Measurements from ENCODE around the gene SH2D3C.

SH2D3C gene

GRCh38 chr9:127794001-127794791 lies 15.7 kb upstream of the SH2D3C start:
- Histone ChIP-seq H3K9ac (ENCODE audit: low read depth, low read length) (no peak overlapping the region), H3K9me3 (ENCODE audit: control insufficient read depth, insufficient read depth, low read length) (no peaks in the 10 kb centered on the region), H3K36me3 (ENCODE audit: insufficient read depth, low read length) (peaks cover 14% of the 10 kb centered on the region), H3K4me1 (ENCODE audit: insufficient read depth, low read length) (no peaks in the 10 kb centered on the region)

GRCh38 chr9:127793093-127793708 lies 14.7 kb upstream of the SH2D3C start:
- Histone ChIP-seq H3K4me1 (ENCODE audit: insufficient read depth, low read length) (no peaks in the 10 kb centered on the region), H3K9me3 (ENCODE audit: control insufficient read depth, insufficient read depth, low read length) (no peaks in the 10 kb centered on the region), H3K36me3 (ENCODE audit: insufficient read depth, low read length) (peaks cover 24% of the 10 kb centered on the region), H3K9ac (ENCODE audit: low read depth, low read length) (no peak overlapping the region)

- no peaks in the 10 kb centered on the region for H3K4me1 ChIP-seq (ENCODE audit: insufficient read depth, low read length)
- no peaks in the 10 kb centered on the region for H3K9me3 ChIP-seq (ENCODE audit: control insufficient read depth, insufficient read depth, low read length)
- H3K9ac ChIP-seq (ENCODE audit: low read depth, low read length), result no peak overlapping the region
- H3K36me3 ChIP-seq (ENCODE audit: insufficient read depth, low read length), result peaks cover 30% of the 10 kb centered on the region
Observed at GRCh38 chr9:127792417-127793031, 14.1 kb upstream of the SH2D3C start.

GRCh38 chr9:127791085-127791484 lies 12.6 kb upstream of the SH2D3C start:
- Histone ChIP-seq H3K36me3 (ENCODE audit: insufficient read depth, low read length) (peaks cover 36% of the 10 kb centered on the region), H3K9ac (ENCODE audit: low read depth, low read length) (no peak overlapping the region), H3K9me3 (ENCODE audit: control insufficient read depth, insufficient read depth, low read length) (no peaks in the 10 kb centered on the region), H3K4me1 (ENCODE audit: insufficient read depth, low read length) (0 out of 2 replicates have a peak, but pooled peaks cover 4% of the 10 kb centered on the region)

GRCh38 chr9:127790094-127790855 lies 11.8 kb upstream of the SH2D3C start:
- no peak overlapping the region for H3K9ac ChIP-seq (ENCODE audit: low read depth, low read length)
- no peaks in the 10 kb centered on the region for H3K9me3 ChIP-seq (ENCODE audit: control insufficient read depth, insufficient read depth, low read length)
- H3K36me3 ChIP-seq (ENCODE audit: insufficient read depth, low read length), result peaks cover 36% of the 10 kb centered on the region
- 0 out of 2 replicates have a peak, but pooled peaks cover 4% of the 10 kb centered on the region for H3K4me1 ChIP-seq (ENCODE audit: insufficient read depth, low read length)

GRCh38 chr9:127789179-127789578 lies 10.7 kb upstream of the SH2D3C start:
- H3K4me1 ChIP-seq (ENCODE audit: insufficient read depth, low read length), result 0 out of 2 replicates have a peak, but pooled peaks cover 4% of the 10 kb centered on the region
- H3K9me3 ChIP-seq (ENCODE audit: control insufficient read depth, insufficient read depth, low read length), result no peaks in the 10 kb centered on the region
- H3K36me3 ChIP-seq (ENCODE audit: insufficient read depth, low read length), result peaks cover 36% of the 10 kb centered on the region
- no peak overlapping the region for H3K9ac ChIP-seq (ENCODE audit: low read depth, low read length)

GRCh38 chr9:127788337-127789011 lies 10.0 kb upstream of the SH2D3C start:
- Histone ChIP-seq H3K9me3 (ENCODE audit: control insufficient read depth, insufficient read depth, low read length) (no peaks in the 10 kb centered on the region), H3K4me1 (ENCODE audit: insufficient read depth, low read length) (peaks cover 4% of the 10 kb centered on the region; the same call in 1 of the 2 replicates), H3K36me3 (ENCODE audit: insufficient read depth, low read length) (peaks cover 36% of the 10 kb centered on the region), H3K9ac (ENCODE audit: low read depth, low read length) (no peak overlapping the region)

- H3K9ac ChIP-seq (ENCODE audit: low read depth, low read length), result peak overlapping the region; percentile 76
- peaks cover 36% of the 10 kb centered on the region for H3K36me3 ChIP-seq (ENCODE audit: insufficient read depth, low read length)
- no peaks in the 10 kb centered on the region for H3K9me3 ChIP-seq (ENCODE audit: control insufficient read depth, insufficient read depth, low read length)
- H3K4me1 ChIP-seq (ENCODE audit: insufficient read depth, low read length), result peaks cover 4% of the 10 kb centered on the region; the same call in 1 of the 2 replicates
Observed at GRCh38 chr9:127786773-127787104, 8.3 kb upstream of the SH2D3C start.

- Histone ChIP-seq H3K9ac (ENCODE audit: low read depth, low read length) (peak within 1 kb of the TSS; percentile 76), H3K9me3 (ENCODE audit: control insufficient read depth, insufficient read depth, low read length) (no peaks in the 10 kb centered on the region), H3K4me1 (ENCODE audit: insufficient read depth, low read length) (peaks cover 4% of the 10 kb centered on the region; the same call in 1 of the 2 replicates), H3K36me3 (ENCODE audit: insufficient read depth, low read length) (peaks cover 36% of the 10 kb centered on the region)
Observed at GRCh38 chr9:127785933-127786772, 7.7 kb upstream of the SH2D3C start, which contains the start of gene CDK9. CDK9 (plus strand) TSS chr9:127786034; CDS start chr9:127786149, 115 bp downstream.

- H3K4me1 ChIP-seq (ENCODE audit: insufficient read depth, low read length), result peaks cover 7% of the 10 kb centered on the region; the same call in 1 of the 2 replicates
- no peaks in the 10 kb centered on the region for H3K9me3 ChIP-seq (ENCODE audit: control insufficient read depth, insufficient read depth, low read length)
- H3K36me3 ChIP-seq (ENCODE audit: insufficient read depth, low read length), result peaks cover 33% of the 10 kb centered on the region
- H3K9ac ChIP-seq (ENCODE audit: low read depth, low read length), result peak overlapping the region; percentile 76
Observed at GRCh38 chr9:127785023-127785932, 6.8 kb upstream of the SH2D3C start.

- Histone ChIP-seq H3K36me3 (ENCODE audit: insufficient read depth, low read length) (peaks cover 14% of the 10 kb centered on the region), H3K9ac (ENCODE audit: low read depth, low read length) (no peak overlapping the region), H3K9me3 (ENCODE audit: control insufficient read depth, insufficient read depth, low read length) (no peaks in the 10 kb centered on the region), H3K4me1 (ENCODE audit: insufficient read depth, low read length) (peaks cover 14% of the 10 kb centered on the region; the same call in 1 of the 2 replicates)
Observed at GRCh38 chr9:127783111-127784008, 4.9 kb upstream of the SH2D3C start.
